Vagina (tissue), 2 donors: Measurements from ENCODE around the gene TBCA. TPM values are rescaled to one million over a fixed set of nuclear protein-coding genes. Genes with fewer than 3 reads are reported as not detected.

Experiments used
- DNase-seq, 2 donors: peaks; one replicate each; pipeline ENCODE4 v3.0.0-alpha.2; 2017; ENCODE audit errors: extremely low spot score in 2 of 2
- H3K27ac ChIP-seq: fragments of 200-600 bp; sonication (generic); one replicate; pipeline ENCODE4 v1.5.1; 2019
- H3K27me3 ChIP-seq: fragments of 200-600 bp; sonication (generic); one replicate; pipeline ENCODE4 v1.5.1; 2019
- H3K36me3 ChIP-seq, 2 donors: fragments of 200-600 bp; sonication (generic); one replicate each; pipeline ENCODE4 v1.5.1; 2017 to 2019
- H3K4me1 ChIP-seq: fragments of 200-600 bp; sonication (generic); one replicate; pipeline ENCODE4 v1.5.1; 2019
- H3K4me3 ChIP-seq, 2 donors: fragments of 200-600 bp; sonication (generic); 1 replicate in 1 of 2; 2 replicates in 1 of 2; pipeline ENCODE4 v1.5.1; 2016 to 2019
- H3K9me3 ChIP-seq: fragments of 200-600 bp; sonication (generic); one replicate; pipeline ENCODE4 v1.5.1; 2019
- CTCF ChIP-seq, 3 experiments: fragments of 450-650 bp in 2 of 3; fragments of 200-600 bp in 1 of 3; sonication (generic) in 1 of 3; IDR thresholded peaks; one replicate each; pipeline ENCODE4 v1.5.1; 2017 to 2019; ENCODE audit warnings: antibody characterized with exemption in 3 of 3, mild to moderate bottlenecking in 2 of 3, moderate library complexity in 2 of 3
- POLR2A ChIP-seq, 2 donors: fragments of 450-650 bp; IDR thresholded peaks; one replicate each; pipeline ENCODE4 v1.6.1; 2017; ENCODE audit warnings: antibody characterized with exemption in 2 of 2, mild to moderate bottlenecking in 2 of 2, moderate library complexity in 2 of 2
- POLR2AphosphoS5 ChIP-seq, 2 donors: sonication (generic); formaldehyde crosslinking; IDR thresholded peaks; one replicate each; pipeline ENCODE4 v1.9.0; 2017; ENCODE audit warnings: antibody characterized with exemption in 2 of 2, mild to moderate bottlenecking in 2 of 2, low read depth in 1 of 2; ENCODE audit not compliant: insufficient read depth in 1 of 2
- intact Hi-C: fragments of 100-400 bp; cut with DNase I; formaldehyde crosslinking; loops from one replicate; pipeline ENCODE4 v1.15.1; 2023
- total RNA-seq: library from RNA; depleted of rRNA; stranded (reverse); fragments of >200 nt; gene quantifications from one replicate; pipeline ENCODE4 v1.2.3, GENCODE V29; 2016

TBCA gene
- total RNA-seq, 1 donor from 2014 or later: 142 TPM

DNA sequence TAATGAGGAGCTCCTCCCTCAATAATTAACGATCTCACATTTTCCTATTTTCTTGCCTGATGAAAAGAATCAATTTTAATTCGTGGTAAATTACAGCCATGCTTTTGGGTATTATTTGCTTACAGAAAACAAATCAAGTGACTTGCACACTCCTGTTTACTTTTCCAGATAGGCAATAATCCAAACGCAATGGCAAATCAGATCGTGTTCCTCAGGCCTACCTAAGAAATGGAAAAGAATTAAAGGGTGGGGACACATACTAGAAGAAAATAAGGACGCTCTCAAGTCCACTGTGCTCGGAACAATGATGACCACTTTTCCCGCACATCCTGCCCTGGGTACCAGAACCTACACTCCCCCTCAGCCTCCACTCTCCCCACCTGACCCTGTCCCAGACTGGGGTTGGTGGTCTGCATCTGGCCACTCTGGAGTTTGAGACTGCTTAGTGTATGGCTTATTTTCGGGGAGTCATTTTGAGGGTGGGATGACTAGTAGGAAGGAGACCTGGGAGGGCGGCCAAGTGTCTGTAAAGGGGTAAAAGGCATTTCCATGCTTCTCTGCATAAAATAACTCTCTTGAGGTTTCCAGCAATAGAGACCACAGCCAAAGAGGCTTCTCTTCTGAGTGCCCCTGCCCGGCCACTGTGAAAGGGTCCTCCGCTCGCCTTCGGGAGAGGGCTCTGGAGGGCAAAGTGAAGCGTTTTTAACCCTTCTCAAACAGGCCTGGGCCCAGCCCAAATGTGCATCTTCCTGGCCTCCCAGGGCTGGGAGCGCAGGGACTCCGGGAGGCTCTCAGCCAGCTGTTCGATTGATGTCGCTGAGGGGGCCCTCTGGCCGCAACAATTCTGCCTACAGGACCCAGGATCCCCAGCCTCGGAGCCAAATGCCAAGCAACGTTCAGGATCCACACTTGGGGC, 133.1 kb downstream of the TBCA start:
- TF ChIP-seq CTCF (IDR thresholded peaks at IDR 0.05) (no peak), POLR2A (IDR thresholded peaks at IDR 0.05) (no peak), POLR2AphosphoS5 (IDR thresholded peaks at IDR 0.05; ENCODE audit: insufficient read depth in 1 of 2, low read depth in 1 of 2) (no peak)
- no peaks in the 10 kb centered on the region for H3K36me3 ChIP-seq
- H3K27ac ChIP-seq: no peak overlapping the region
- peaks cover 29% of the 10 kb centered on the region for H3K27me3 ChIP-seq
- no peak overlapping the region for H3K4me3 ChIP-seq
- H3K4me1 ChIP-seq: peaks cover 15% of the 10 kb centered on the region
- intact Hi-C loops: no loop called here
- no peak for DNase-seq
- no peaks in the 10 kb centered on the region for H3K9me3 ChIP-seq

DNA sequence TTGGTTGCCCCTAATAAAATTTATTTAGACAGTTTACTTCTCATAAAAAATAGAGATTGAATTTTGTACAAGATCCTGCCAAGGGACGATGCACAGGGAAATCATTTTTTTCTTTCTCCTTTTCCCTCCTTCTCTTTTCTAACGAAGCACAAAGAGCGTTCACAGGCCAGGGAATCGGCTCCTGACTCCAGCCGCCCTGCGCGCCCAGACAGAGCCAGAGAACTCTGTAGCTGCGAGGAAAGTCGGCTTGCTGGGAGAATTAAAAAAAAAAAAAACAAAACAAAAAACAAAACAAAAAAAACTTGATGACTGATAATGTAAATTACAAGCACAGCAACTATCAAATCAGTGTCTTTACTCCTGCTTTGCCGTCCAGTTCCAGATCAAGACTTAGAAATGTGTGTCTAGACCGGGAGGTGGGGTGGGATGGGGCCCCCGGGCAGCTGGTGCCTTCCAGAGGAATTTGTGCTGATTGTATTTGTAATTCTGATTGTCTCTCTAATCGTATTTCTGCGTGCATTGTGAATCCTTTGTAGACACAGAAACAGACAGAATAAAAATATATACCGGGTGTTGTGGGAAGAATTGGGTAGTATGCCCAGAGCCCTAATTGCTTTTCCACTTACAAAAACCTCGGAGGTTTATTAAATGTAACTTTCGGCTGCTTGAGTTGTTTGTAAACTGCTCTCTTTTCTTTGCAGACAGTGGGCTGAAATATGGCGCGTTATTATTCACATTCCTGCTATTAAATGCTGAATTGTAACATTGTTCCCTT, 134.0 kb downstream of the TBCA start:
- DNase-seq: no peak
- Histone ChIP-seq H3K27ac (no peak overlapping the region), H3K9me3 (no peaks in the 10 kb centered on the region), H3K4me1 (peaks cover 22% of the 10 kb centered on the region), H3K4me3 (no peak overlapping the region), H3K27me3 (peaks cover 33% of the 10 kb centered on the region), H3K36me3 (no peaks in the 10 kb centered on the region)
- intact Hi-C loops: no loop called here
- TF ChIP-seq POLR2A (IDR thresholded peaks at IDR 0.05) (no peak), CTCF (IDR thresholded peaks at IDR 0.05) (no peak), POLR2AphosphoS5 (IDR thresholded peaks at IDR 0.05; ENCODE audit: insufficient read depth in 1 of 2, low read depth in 1 of 2) (no peak)

- intact Hi-C loops: no loop called here
- DNase-seq: no peak
- no peak overlapping the region for H3K4me3 ChIP-seq
- TF ChIP-seq CTCF (IDR thresholded peaks at IDR 0.05) (no peak), POLR2AphosphoS5 (IDR thresholded peaks at IDR 0.05; ENCODE audit: insufficient read depth in 1 of 2, low read depth in 1 of 2) (no peak), POLR2A (IDR thresholded peaks at IDR 0.05) (no peak)
- H3K27me3 ChIP-seq: peaks cover 33% of the 10 kb centered on the region
- no peaks in the 10 kb centered on the region for H3K9me3 ChIP-seq
- H3K4me1 ChIP-seq: peaks cover 29% of the 10 kb centered on the region
- H3K36me3 ChIP-seq: no peaks in the 10 kb centered on the region
- no peak overlapping the region for H3K27ac ChIP-seq
These were observed 134.7 kb downstream of the TBCA start for GRCh38 chr5:77641397-77641943.

Other genes with a start within 250 kb of the TBCA start
- gene OTP, start 137.6 kb downstream of the TBCA start, total RNA-seq: not detected